ENCODE data around the gene EYS.

The EYS gene

GRCh38 chr6:64895945-64896344 is 811.1 kb downstream of the EYS start:
- Histone ChIP-seq H3K36me3 (ENCODE audit: insufficient read depth, low read length) (no peaks in the 10 kb centered on the region), H2AFZ (ENCODE audit: low read length, unreplicated experiment) (no peak overlapping the region), H3K79me2 (ENCODE audit: control insufficient read depth, insufficient read depth, low read length, unreplicated experiment) (no peaks in the 10 kb centered on the region), H3K4me3 (ENCODE audit: low read depth, low read length) (no peak overlapping the region), H3K27ac (ENCODE audit: low read depth, low read length) (no peak overlapping the region), H3K4me1 (ENCODE audit: control insufficient read depth, insufficient read depth, low read length, unreplicated experiment) (peaks cover 10% of the 10 kb centered on the region), H3K27me3 (ENCODE audit: insufficient read depth, low read length) (no peaks in the 10 kb centered on the region)

DNA sequence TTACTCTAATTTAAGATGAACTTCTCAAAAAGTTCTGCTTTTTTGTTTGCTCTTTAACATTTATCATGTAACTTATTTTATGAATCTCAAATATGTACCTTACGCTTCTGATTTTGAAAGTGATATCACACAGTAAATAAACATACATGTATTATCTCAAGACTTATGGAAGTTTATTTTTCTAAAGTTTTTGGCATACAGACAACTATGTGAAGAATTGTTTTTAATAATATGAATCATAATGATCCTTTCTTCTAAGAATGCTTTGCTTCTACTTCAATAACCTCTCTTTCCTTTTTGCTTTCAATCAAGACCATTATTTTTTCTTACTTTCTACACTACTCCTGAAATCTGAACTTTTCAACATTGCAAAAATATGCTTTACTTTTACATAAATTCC is 816.4 kb downstream of the EYS start:
- Histone ChIP-seq H3K79me2 (ENCODE audit: control insufficient read depth, insufficient read depth, low read length, unreplicated experiment) (no peaks in the 10 kb centered on the region), H2AFZ (ENCODE audit: low read length, unreplicated experiment) (peak overlapping the region; percentile 50), H3K4me3 (ENCODE audit: low read depth, low read length) (peak overlapping the region; percentile 56), H3K27ac (ENCODE audit: low read depth, low read length) (peak overlapping the region; percentile 62), H3K36me3 (ENCODE audit: insufficient read depth, low read length) (no peaks in the 10 kb centered on the region), H3K27me3 (ENCODE audit: insufficient read depth, low read length) (no peaks in the 10 kb centered on the region), H3K4me1 (ENCODE audit: control insufficient read depth, insufficient read depth, low read length, unreplicated experiment) (peaks cover 17% of the 10 kb centered on the region)

GRCh38 chr6:64889144-64889543 is 817.9 kb downstream of the EYS start:
- H3K4me1 ChIP-seq (ENCODE audit: control insufficient read depth, insufficient read depth, low read length, unreplicated experiment), result peaks cover 17% of the 10 kb centered on the region
- H2AFZ ChIP-seq (ENCODE audit: low read length, unreplicated experiment), result no peak overlapping the region
- no peaks in the 10 kb centered on the region for H3K79me2 ChIP-seq (ENCODE audit: control insufficient read depth, insufficient read depth, low read length, unreplicated experiment)
- H3K27ac ChIP-seq (ENCODE audit: low read depth, low read length), result no peak overlapping the region
- H3K36me3 ChIP-seq (ENCODE audit: insufficient read depth, low read length), result no peaks in the 10 kb centered on the region
- H3K4me3 ChIP-seq (ENCODE audit: low read depth, low read length), result no peak overlapping the region
- no peaks in the 10 kb centered on the region for H3K27me3 ChIP-seq (ENCODE audit: insufficient read depth, low read length)

- Histone ChIP-seq H3K4me1 (ENCODE audit: control insufficient read depth, insufficient read depth, low read length, unreplicated experiment) (no peaks in the 10 kb centered on the region), H3K36me3 (ENCODE audit: insufficient read depth, low read length) (no peaks in the 10 kb centered on the region), H2AFZ (ENCODE audit: low read length, unreplicated experiment) (no peak overlapping the region), H3K27ac (ENCODE audit: low read depth, low read length) (no peak overlapping the region), H3K27me3 (ENCODE audit: insufficient read depth, low read length) (no peaks in the 10 kb centered on the region), H3K79me2 (ENCODE audit: control insufficient read depth, insufficient read depth, low read length, unreplicated experiment) (no peaks in the 10 kb centered on the region), H3K4me3 (ENCODE audit: low read depth, low read length) (no peak overlapping the region)
Measured at GRCh38 chr6:64874776-64875175, 832.2 kb downstream of the EYS start.

DNA sequence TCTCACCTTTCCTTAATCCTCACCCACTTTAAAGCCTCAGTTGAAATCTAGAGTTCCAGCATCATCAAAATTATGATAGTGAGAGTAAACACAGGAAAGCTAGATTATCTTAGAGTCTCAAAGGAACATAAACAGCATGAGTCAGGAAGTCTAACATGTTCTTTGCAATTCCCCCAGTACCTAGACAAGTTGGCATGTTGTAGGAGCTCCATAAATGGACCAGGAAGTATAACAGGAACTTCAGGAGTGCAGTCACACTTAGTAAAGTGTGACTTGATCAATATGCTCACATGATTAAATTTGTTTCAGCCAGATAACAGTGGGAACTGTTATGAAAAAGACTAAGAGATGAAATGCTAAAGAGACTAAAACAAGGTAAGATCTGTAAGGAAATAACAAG is 834.4 kb downstream of the EYS start:
- no peak overlapping the region for H3K4me3 ChIP-seq (ENCODE audit: low read depth, low read length)
- no peaks in the 10 kb centered on the region for H3K79me2 ChIP-seq (ENCODE audit: control insufficient read depth, insufficient read depth, low read length, unreplicated experiment)
- H3K27ac ChIP-seq (ENCODE audit: low read depth, low read length), result no peak overlapping the region
- H3K4me1 ChIP-seq (ENCODE audit: control insufficient read depth, insufficient read depth, low read length, unreplicated experiment), result no peaks in the 10 kb centered on the region
- H3K27me3 ChIP-seq (ENCODE audit: insufficient read depth, low read length), result no peaks in the 10 kb centered on the region
- H3K36me3 ChIP-seq (ENCODE audit: insufficient read depth, low read length), result no peaks in the 10 kb centered on the region
- H2AFZ ChIP-seq (ENCODE audit: low read length, unreplicated experiment), result no peak overlapping the region

DNA sequence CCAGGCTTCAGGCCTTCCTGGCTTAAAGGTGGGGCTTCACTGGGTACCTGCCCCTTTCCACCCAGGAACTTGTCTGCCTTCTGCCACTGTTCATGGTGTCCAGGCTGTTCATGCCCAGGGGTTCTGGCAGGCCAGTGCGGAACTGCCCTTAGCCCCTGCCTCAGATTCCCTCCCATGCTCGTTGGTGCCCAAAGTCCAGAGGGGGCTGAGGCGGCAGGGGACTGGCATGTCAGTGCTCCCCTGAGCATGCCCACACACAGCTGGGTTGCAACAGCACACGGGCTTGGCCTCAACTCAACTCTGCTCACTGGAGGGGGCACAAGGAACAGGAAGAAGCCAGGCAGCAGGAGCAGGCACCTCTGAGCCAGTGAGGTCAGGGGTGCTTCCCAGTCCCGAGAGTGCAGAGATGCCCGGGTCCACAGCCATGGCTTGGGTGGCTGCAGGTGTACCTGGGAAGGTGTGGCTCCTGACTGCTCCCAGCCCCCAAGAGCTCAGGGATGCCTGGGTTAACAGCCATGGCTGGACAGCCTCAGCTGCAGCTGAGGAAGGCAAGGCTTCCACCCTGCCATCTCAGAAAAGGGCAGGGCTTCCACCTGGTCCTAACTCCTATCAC is 845.9 kb downstream of the EYS start:
- Histone ChIP-seq H3K27me3 (ENCODE audit: insufficient read depth, low read length) (no peaks in the 10 kb centered on the region), H3K27ac (ENCODE audit: low read depth, low read length) (no peak overlapping the region), H3K36me3 (ENCODE audit: insufficient read depth, low read length) (no peaks in the 10 kb centered on the region), H3K4me1 (ENCODE audit: control insufficient read depth, insufficient read depth, low read length, unreplicated experiment) (no peaks in the 10 kb centered on the region), H3K4me3 (ENCODE audit: low read depth, low read length) (no peak overlapping the region), H3K79me2 (ENCODE audit: control insufficient read depth, insufficient read depth, low read length, unreplicated experiment) (no peaks in the 10 kb centered on the region), H2AFZ (ENCODE audit: low read length, unreplicated experiment) (no peak overlapping the region)

GRCh38 chr6:64860203-64860602 is 846.8 kb downstream of the EYS start:
- no peak overlapping the region for H2AFZ ChIP-seq (ENCODE audit: low read length, unreplicated experiment)
- H3K4me1 ChIP-seq (ENCODE audit: control insufficient read depth, insufficient read depth, low read length, unreplicated experiment), result no peaks in the 10 kb centered on the region
- H3K27me3 ChIP-seq (ENCODE audit: insufficient read depth, low read length), result no peaks in the 10 kb centered on the region
- no peak overlapping the region for H3K27ac ChIP-seq (ENCODE audit: low read depth, low read length)
- no peak overlapping the region for H3K4me3 ChIP-seq (ENCODE audit: low read depth, low read length)
- H3K79me2 ChIP-seq (ENCODE audit: control insufficient read depth, insufficient read depth, low read length, unreplicated experiment), result no peaks in the 10 kb centered on the region
- H3K36me3 ChIP-seq (ENCODE audit: insufficient read depth, low read length), result no peaks in the 10 kb centered on the region

DNA sequence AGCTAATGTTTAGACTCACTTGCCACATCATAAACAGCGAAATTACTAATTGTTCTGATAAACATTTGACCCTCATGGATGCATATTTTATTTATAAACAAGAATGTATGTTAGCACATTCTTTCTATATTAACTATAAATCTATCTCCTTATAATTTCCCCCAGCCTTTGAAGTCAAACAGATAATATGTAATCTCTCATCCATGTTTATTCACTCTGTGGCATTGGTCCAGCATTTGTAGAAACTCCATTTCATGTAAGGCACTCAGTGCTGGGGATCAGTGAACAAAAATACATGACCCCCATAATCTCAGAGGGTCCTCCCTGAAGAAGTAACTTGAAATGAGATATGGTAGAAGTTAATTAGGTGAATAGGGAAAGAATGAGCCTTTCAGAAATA is 856.9 kb downstream of the EYS start:
- Histone ChIP-seq H3K27ac (ENCODE audit: low read depth, low read length) (no peak overlapping the region), H3K4me1 (ENCODE audit: control insufficient read depth, insufficient read depth, low read length, unreplicated experiment) (no peaks in the 10 kb centered on the region), H3K27me3 (ENCODE audit: insufficient read depth, low read length) (no peaks in the 10 kb centered on the region), H3K79me2 (ENCODE audit: control insufficient read depth, insufficient read depth, low read length, unreplicated experiment) (no peaks in the 10 kb centered on the region), H3K36me3 (ENCODE audit: insufficient read depth, low read length) (no peaks in the 10 kb centered on the region), H2AFZ (ENCODE audit: low read length, unreplicated experiment) (no peak overlapping the region), H3K4me3 (ENCODE audit: low read depth, low read length) (no peak overlapping the region)

- H3K4me1 ChIP-seq (ENCODE audit: control insufficient read depth, insufficient read depth, low read length, unreplicated experiment), result no peaks in the 10 kb centered on the region
- H3K4me3 ChIP-seq (ENCODE audit: low read depth, low read length), result no peak overlapping the region
- H3K36me3 ChIP-seq (ENCODE audit: insufficient read depth, low read length), result no peaks in the 10 kb centered on the region
- H3K27ac ChIP-seq (ENCODE audit: low read depth, low read length), result no peak overlapping the region
- no peaks in the 10 kb centered on the region for H3K79me2 ChIP-seq (ENCODE audit: control insufficient read depth, insufficient read depth, low read length, unreplicated experiment)
- H3K27me3 ChIP-seq (ENCODE audit: insufficient read depth, low read length), result no peaks in the 10 kb centered on the region
- no peak overlapping the region for H2AFZ ChIP-seq (ENCODE audit: low read length, unreplicated experiment)
Measured at GRCh38 chr6:64848467-64848866, 858.6 kb downstream of the EYS start.

DNA sequence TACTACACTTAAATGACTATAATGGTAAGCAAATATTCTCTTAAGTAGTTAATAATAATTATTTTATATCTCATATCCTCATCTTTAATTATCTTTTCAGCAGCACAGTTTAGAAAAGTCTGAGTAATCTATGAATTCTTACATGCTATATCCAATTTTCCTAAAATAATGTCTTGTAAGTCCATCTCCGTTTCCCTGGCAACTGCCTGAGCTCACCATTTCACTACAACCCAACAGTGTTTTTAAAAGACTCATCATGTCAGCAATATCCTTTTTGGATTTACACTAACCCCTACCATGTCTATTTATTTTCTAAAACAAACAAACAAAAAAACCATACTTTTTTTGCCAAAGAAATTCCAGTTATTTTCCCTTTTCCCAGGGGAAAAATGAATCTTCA is 859.6 kb downstream of the EYS start:
- Histone ChIP-seq H3K4me3 (ENCODE audit: low read depth, low read length) (no peak overlapping the region), H2AFZ (ENCODE audit: low read length, unreplicated experiment) (no peak overlapping the region), H3K36me3 (ENCODE audit: insufficient read depth, low read length) (no peaks in the 10 kb centered on the region), H3K27me3 (ENCODE audit: insufficient read depth, low read length) (no peaks in the 10 kb centered on the region), H3K79me2 (ENCODE audit: control insufficient read depth, insufficient read depth, low read length, unreplicated experiment) (no peaks in the 10 kb centered on the region), H3K27ac (ENCODE audit: low read depth, low read length) (no peak overlapping the region), H3K4me1 (ENCODE audit: control insufficient read depth, insufficient read depth, low read length, unreplicated experiment) (no peaks in the 10 kb centered on the region)

- Histone ChIP-seq H2AFZ (ENCODE audit: low read length, unreplicated experiment) (no peak overlapping the region), H3K79me2 (ENCODE audit: control insufficient read depth, insufficient read depth, low read length, unreplicated experiment) (no peaks in the 10 kb centered on the region), H3K36me3 (ENCODE audit: insufficient read depth, low read length) (no peaks in the 10 kb centered on the region), H3K27ac (ENCODE audit: low read depth, low read length) (no peak overlapping the region), H3K4me3 (ENCODE audit: low read depth, low read length) (no peak overlapping the region), H3K4me1 (ENCODE audit: control insufficient read depth, insufficient read depth, low read length, unreplicated experiment) (no peaks in the 10 kb centered on the region), H3K27me3 (ENCODE audit: insufficient read depth, low read length) (no peaks in the 10 kb centered on the region; the same call in 1 of the 2 replicates)
Measured at GRCh38 chr6:64838726-64839125, 868.3 kb downstream of the EYS start.
